Amniotic epithelial cell (primary cell): ENCODE measurements around the gene HES3.

Source experiments
- DNase-seq: peaks from one replicate; pipeline ENCODE4 v3.0.0-alpha.2; 2010; ENCODE audit warnings: low read depth

Gene HES3, protein sequence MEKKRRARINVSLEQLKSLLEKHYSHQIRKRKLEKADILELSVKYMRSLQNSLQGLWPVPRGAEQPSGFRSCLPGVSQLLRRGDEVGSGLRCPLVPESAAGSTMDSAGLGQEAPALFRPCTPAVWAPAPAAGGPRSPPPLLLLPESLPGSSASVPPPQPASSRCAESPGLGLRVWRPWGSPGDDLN

DNA sequence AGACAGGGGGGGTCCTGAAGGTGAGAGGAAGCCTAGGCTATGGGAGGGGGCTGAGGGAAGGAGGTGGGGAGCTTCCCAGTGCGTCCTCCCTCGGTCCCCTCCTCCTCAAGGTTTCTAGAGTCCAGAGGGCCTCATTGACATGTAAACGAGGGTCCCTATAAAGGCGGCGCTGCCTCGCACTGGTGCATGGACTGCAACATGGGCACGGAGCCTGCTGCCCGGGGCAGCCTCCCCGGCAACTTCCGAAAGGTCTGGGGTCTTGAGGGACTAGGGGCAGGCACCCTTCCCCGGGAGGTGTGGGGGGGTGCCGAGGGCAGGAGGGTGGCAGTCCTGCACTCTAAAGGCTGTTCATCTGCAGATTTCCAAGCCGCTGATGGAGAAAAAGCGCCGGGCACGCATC is at the start of gene HES3:
Gene HES3 (plus strand): TSS at position 187 of the 400 bp plus-strand sequence. CDS start 187 bp downstream, at position 374.
- DNase-seq: no peak

- peak; percentile 46 for DNase-seq
Measured at GRCh38 chr1:6197746-6198427, 46.1 kb upstream of the HES3 start.

DNA sequence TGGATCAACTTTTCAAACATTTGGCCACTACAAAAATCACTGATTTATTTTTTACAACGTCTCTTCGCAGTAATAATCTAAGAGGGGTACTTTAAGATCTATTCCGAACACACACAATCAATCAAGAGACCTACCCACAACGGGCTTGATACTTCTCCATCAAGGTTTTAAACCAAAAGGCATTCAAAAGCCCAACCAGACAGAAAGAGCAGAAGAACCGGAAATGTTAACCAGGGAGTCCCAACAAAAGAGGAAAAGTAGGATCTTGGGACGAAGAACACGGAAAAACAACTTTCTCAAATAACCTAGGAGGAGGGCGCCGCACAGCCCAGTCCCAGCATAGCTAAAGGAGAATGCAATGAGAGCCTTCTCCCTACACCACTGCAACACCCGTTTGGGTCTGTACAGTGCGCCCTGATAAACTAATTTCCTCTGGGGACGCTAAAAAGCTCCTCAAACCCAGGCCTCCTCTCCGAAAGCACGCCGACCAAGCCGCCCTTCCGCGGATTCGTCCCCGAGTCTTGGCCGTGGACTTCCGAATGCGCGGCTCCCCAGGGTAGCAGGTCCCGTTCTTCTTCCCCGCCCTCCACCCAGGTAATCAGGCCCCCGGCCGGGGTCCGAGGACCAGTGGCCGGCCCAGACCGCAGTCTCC is 45.2 kb upstream of the HES3 start:
- peak; percentile 10 for DNase-seq

DNA sequence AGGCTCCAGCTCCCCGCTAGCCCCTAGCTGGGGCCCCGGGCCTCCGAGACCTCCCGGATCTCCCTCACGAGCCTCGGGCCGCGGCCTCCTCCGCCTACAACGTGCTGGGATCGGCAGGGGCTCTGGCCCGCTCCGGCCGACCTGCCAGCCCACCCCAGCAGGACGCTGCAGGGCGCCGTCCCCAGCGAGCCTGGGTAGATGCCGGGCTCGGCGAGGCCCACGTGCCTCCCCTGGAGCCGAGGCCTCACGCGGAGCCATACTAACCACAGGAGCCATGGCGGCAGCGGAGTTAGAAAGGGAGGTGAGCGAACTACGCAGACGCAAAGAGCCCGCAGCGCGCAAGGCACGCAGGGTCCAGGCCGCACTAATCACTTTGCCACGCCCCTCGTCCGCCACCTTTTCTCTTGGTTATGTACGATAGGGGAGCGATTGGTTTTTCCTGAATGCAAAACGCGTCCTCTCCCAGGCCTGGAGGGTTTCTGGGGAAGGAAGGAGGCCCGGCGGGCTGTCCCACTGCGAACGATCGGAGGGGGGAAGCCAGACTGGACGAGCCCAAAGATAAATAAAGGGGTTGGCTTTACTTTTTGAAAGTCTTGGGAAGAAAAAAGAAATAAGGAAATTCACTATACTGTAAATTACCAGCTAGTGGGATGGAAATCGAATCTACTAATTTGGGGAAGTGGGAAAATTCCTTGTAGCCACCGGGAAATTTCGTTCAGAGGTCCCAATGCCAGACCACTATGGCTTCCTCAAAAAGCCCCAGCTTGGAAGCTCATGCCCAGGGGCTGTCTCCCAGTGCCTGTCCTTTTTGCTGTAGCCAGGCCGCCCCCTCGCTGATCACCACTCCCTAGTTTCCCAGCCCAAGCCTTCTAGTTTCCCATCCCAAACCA is 44.4 kb upstream of the HES3 start, which contains the start of gene RPL22:
Gene RPL22 (minus strand): TSS at position 298 of the 890 bp plus-strand sequence. CDS start 22 bp downstream, at position 276.
- DNase-seq: peak; percentile 99

DNA sequence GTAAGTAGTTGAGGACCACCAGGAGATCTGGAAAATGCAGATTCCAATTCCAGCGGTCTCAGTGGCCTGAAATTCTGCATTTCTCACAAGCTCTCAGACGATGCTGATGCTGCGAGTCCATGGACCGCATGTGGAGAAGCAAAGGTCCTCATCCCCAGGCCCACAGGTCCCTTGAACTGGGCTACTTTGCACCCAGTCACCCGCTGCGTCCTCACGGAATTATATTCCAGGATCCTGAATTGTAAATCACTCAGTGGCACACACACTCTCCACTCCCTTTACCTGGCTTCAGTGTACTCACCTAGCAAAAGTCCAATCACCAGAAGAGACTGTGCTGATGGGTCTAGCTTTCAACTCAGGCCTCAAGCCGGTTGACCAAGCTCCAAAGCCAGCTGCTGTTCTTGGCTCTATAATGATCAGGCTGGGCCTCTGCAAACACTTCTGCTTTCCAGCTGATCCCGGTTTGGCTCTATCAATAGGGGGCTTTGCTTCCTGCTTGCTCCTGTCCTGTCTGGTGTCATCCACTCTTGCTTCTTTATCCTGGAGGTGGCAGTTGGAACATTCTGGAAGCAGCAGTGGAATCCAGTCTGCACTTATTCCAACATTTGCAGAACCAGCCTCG is 43.7 kb upstream of the HES3 start:
- DNase-seq: no peak

DNA sequence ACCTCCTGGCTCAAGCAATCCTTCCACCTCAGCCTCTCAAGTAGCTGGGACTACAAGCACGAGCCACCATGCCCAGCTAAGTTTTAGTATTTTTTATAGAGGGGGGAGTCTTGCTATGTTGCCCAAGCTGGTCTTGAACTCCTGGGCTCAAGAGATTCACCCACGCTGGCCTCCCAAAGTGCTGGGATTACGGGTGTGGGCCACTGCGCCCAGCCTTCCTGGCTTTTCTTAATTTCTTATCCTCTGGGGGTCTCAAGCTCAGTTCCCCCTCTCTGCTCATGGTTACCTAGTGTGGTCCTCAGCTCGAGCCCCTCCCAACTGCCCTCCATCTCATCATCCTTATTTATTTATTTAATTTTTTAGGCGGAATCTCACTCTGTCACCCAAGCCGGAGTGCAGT is 41.7 kb upstream of the HES3 start:
- no peak for DNase-seq

- DNase-seq: peak; percentile 61
Measured at GRCh38 chr1:6205849-6206519, 38.0 kb upstream of the HES3 start, which contains the start of gene RNF207. RNF207 (plus strand) TSS chr1:6206119; CDS start chr1:6206536, 417 bp downstream.

- no peak for DNase-seq
Measured at GRCh38 chr1:6206520-6206855, 37.5 kb upstream of the HES3 start.

- DNase-seq: no peak
Measured at GRCh38 chr1:6207075-6207885, 36.7 kb upstream of the HES3 start.

DNA sequence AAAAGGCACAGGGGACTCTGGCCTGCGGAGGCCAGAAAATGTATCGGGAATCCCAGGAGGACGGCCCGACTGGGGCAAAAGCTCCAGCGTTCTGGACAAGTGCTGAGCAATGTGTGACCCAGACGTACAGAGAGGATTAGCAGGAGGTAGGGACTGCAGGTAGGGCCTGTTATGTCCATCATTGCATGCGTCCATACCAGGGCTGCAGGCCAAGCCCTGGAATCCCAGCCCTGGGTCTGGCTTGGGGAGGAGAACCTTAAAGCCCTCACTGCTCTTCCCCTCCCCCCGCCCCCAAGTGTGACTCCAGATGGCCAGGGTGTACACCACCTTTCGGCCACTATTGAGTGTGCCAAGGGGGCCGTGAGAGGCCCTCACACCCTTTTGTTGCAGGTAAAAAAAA is 36.1 kb upstream of the HES3 start:
- DNase-seq: no peak

DNA sequence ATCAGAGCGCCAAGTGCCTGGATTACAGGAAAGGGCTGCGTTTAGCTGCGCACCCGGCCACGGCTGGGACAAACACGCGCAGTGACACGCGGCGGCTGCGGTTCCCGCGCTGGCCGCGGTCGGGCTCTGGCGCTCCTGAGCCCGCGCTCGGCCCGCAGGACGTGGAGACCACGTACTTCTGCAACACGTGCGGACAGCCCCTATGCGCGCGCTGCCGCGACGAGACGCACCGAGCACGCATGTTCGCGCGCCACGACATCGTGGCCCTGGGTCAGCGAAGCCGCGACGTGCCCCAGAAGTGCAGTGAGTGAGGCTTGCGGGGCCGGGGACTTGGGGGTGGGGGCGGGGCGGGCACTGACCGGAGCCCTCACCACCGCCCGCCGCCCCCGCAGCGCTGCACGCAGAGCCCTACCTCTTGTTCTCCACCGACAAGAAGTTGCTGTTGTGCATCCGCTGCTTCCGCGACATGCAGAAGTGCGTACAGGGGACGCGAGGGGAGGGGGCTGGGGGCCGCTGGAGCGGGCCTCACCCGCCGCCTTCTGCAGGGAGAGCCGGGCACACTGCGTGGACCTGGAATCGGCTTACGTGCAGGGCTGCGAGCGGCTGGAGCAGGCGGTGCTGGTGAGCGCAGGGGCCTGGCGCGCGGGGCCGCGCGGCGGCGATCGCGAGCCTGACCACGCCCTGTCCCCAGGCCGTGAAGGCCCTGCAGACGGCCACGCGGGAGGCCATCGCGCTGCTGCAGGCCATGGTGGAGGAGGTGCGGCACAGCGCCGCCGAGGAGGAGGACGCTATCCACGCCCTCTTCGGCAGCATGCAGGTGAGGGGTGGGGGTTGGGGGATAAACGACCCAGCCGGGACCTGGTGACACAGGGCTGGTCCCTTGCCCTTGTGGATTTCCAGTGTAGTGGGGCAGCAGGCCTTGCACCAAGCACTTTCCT is 35.0 kb upstream of the HES3 start:
- DNase-seq: peak; percentile 42

DNA sequence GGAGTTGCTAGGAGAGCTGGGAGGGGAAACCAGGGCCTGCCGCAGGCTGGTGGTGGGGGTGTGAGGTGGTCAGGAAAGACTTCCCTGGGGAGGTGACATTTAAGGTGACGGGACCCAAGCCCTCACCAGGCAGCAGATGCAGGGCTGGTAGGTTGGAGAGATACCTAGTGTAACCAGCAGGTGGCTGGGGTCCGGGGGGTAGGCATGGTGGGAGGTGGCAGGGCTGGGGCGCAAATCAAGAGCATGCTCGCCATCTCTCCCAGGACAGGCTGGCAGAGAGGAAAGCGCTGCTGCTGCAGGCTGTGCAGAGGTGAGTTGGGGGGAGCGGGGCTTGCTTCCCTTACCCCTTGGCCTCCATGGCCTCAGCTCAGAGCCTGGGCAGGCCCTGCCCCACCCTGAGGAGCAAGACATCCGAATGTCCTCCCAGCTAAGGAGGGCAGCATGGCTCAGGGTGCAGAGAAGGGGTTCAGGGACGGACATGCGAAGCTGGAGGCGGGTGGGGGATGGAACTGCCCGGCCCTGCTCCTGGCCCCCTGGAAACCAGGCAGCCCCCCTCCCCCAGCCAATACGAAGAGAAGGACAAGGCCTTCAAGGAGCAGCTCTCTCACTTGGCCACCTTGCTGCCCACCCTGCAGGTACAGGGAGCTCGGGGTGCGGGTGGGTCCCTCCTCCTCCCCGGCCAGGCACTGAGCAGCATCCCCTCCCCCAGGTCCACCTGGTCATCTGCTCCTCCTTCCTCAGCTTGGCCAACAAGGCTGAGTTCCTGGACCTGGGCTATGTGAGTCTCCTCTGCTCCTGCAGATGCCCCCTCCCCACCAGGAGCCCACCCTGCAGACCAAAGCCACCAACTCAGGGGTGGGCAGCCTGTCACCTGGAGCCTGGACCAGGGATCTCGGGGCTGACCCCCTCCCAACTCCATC is 34.1 kb upstream of the HES3 start:
- DNase-seq: no peak

DNA sequence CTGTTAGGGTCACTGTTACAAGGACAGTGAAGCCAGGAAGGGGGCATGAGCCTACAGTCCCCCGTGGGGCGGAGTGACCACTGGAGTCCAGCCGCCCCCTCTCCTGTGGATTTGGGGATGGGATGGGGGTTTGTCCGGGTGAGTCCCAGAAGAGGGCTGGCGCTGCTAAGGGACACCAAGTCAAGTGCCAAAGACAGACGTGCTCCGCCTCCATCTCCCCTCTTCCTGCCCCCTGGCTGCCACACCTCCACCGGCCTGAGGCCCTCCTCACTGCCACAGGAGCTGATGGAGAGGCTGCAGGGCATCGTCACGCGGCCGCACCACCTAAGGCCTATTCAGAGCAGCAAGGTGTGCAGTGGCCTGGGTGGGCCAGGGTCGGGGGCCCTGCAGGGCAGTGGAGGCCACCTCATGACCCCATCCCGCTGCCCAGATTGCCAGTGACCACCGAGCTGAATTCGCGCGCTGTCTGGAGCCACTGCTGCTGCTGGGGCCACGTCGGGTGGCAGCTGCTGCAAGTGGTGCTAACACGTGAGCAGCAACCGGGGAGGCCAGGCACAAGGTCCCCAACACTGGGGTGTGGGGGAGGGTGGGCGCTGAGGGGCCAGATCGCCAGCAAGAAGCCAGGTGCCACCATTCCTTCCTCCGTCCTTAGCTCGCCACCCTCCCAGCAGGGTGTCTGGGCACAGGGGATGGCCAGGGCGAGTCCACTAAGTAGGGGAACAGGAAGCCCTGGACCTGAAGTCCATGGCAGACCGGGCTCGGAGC is 33.2 kb upstream of the HES3 start:
- DNase-seq: no peak

GRCh38 chr1:6211731-6212130 is 32.2 kb upstream of the HES3 start:
- DNase-seq: no peak

DNA sequence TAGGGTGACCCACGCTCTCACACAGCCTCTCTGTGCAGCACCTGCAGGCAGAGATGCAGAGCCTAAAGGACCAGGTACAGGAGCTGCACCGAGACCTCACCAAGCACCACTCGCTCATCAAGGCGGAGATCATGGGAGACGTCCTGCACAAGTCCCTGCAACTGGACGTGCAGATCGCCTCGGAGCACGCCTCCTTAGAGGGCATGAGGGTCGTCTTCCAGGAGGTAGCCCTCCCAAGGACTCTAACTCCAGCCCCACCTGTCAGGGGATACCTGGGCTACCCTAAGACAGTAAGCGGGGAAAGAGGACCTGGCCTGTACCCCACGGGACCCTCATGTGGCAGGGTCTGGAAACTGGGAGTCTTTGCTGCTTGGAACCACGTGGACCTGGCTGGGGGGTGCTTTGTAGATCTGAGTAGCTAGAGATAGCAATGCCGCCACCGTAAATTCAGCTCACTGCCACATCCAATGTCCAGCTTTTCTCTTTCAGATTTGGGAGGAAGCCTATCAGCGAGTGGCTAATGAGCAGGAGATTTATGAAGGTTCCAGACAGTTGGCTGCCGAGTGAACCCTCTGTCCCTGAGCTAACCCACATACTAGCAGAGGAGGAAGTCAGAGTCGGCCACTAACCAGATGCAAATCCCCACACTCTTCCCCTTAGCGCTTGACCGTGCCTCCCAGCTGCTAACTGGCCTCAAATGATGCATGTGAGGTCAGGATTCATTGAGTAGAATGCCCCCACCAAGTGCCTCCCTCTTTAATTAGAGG is 31.6 kb upstream of the HES3 start:
- DNase-seq: no peak

GRCh38 chr1:6218375-6219164 is 25.4 kb upstream of the HES3 start:
- no peak for DNase-seq
